ENCODE data around the gene BET1. TPM values are rescaled to one million over a fixed set of nuclear protein-coding genes. Genes with fewer than 3 reads are reported as not detected.

BET1 gene
- polyA plus RNA-seq, 1 of the 3 experiments (the other 2 are of a cell fraction), result 20.1 TPM

DNA sequence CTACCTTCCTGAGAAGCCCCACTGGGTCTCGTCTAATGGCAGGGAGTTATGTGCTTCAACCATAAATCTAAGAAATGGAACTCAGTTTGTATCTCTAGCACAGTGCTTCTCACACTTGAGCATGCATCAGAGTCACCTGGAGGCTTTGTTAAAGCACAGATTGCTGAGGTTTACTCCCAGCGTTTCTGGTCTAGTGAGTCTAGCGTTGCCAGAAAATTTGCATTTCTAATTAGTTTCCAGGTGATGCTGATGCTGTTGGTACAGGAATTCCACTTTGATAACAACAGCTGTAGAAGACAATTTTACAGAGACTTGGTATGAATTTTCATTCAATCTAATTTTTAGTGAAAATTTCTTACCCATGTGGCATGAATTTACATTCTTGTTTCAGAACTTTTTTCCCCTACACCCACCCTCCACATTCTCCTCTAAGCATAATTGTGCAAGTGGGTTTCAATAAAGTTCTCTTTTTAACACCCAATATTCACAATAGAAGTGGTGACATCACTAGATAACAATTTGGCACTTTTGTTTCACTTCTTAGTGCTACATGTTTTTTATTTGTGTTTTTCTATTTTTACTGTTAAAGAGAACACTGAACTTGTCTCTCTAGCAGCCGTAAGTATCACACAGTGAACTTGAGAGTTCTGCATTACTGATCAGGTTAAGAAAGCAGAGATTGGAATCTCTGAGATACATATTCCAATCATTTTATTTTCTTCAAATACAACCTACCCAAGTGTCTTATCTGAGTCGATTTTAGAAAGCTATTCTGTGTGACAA, 48.4 kb upstream of the BET1 start:
- H3K4me1 ChIP-seq (ENCODE audit: control insufficient read depth in 1 of 2, insufficient read depth in 2 of 2, low read depth in 1 of 2, low read length in 1 of 2), result no peaks in the 10 kb centered on the region
- no peaks in the 10 kb centered on the region for H3K79me2 ChIP-seq (ENCODE audit: insufficient read depth)
- DNase-seq, result no peak
- H4K20me1 ChIP-seq (ENCODE audit: insufficient read depth), result no peaks in the 10 kb centered on the region
- H3K9ac ChIP-seq, result no peak overlapping the region
- no peaks in the 10 kb centered on the region for H3K27me3 ChIP-seq (ENCODE audit: insufficient read depth)
- ChIA-PET POLR2A (no interaction called here), CTCF (interaction anchor here (0.7 to 1.2 kb wide), 3 partner anchors 8 to 207 kb away, joined by 3 to 4 read pairs (median 3); no protein-coding TSS in a partner anchor)
- no peaks in the 10 kb centered on the region for H3K9me2 ChIP-seq
- H3K27ac ChIP-seq (ENCODE audit: low read depth in 2 of 2, low read length in 1 of 2), result no peak overlapping the region
- WGBS (ENCODE audit: low lambda C conversion rate), result 69% methylated on average over 5 of the region's 5 CpGs
- H3K4me3 ChIP-seq (ENCODE audit: low read depth in 2 of 2, low read length in 1 of 2), result no peak overlapping the region
- H3F3A ChIP-seq (replicated peaks; ENCODE audit: insufficient read depth), result peaks cover 5% of the 10 kb centered on the region
- TF ChIP-seq EZH2phosphoT487 (IDR thresholded peaks at IDR 0.05; ENCODE audit: borderline replicate concordance, low read depth), result no peak
- TF ChIP-seq NFIC (IDR thresholded peaks at IDR 0.05; ENCODE audit: borderline replicate concordance), result no peak
- TF ChIP-seq, protein P1, sequence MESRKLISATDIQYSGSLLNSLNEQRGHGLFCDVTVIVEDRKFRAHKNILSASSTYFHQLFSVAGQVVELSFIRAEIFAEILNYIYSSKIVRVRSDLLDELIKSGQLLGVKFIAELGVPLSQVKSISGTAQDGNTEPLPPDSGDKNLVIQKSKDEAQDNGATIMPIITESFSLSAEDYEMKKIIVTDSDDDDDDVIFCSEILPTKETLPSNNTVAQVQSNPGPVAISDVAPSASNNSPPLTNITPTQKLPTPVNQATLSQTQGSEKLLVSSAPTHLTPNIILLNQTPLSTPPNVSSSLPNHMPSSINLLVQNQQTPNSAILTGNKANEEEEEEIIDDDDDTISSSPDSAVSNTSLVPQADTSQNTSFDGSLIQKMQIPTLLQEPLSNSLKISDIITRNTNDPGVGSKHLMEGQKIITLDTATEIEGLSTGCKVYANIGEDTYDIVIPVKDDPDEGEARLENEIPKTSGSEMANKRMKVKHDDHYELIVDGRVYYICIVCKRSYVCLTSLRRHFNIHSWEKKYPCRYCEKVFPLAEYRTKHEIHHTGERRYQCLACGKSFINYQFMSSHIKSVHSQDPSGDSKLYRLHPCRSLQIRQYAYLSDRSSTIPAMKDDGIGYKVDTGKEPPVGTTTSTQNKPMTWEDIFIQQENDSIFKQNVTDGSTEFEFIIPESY (IDR thresholded peaks at IDR 0.05; ENCODE audit: borderline replicate concordance, low read depth), result no peak
- no peak for TF ChIP-seq RAD21 (IDR thresholded peaks at IDR 0.05; ENCODE audit: low read length)
- no peak for TF ChIP-seq MXI1 (IDR thresholded peaks at IDR 0.05; ENCODE audit: low read depth, low read length)
- no peak for TF ChIP-seq GABPA (IDR thresholded peaks at IDR 0.05; ENCODE audit: low read depth)
- TF ChIP-seq TCF12 (IDR thresholded peaks at IDR 0.05), result no peak
- no peak for TF ChIP-seq MEF2A (IDR thresholded peaks at IDR 0.05; ENCODE audit: borderline replicate concordance, low read depth)
- no peak for TF ChIP-seq GATA2 (CRISPR knock-in tag; IDR thresholded peaks at IDR 0.05)
- TF ChIP-seq, protein P2, sequence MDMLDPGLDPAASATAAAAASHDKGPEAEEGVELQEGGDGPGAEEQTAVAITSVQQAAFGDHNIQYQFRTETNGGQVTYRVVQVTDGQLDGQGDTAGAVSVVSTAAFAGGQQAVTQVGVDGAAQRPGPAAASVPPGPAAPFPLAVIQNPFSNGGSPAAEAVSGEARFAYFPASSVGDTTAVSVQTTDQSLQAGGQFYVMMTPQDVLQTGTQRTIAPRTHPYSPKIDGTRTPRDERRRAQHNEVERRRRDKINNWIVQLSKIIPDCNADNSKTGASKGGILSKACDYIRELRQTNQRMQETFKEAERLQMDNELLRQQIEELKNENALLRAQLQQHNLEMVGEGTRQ (IDR thresholded peaks at IDR 0.05; ENCODE audit: borderline replicate concordance, low read depth, low read length), result no peak
- no peak for TF ChIP-seq EP300 (IDR thresholded peaks at IDR 0.05; ENCODE audit: borderline replicate concordance in 1 of 2, low read depth in 1 of 2, low read length in 1 of 2)
- no peak for TF ChIP-seq FOXM1 (IDR thresholded peaks at IDR 0.05; ENCODE audit: low read depth)
- no peaks in the 10 kb centered on the region for H3K36me3 ChIP-seq (replicated peaks in 1 of 2; ENCODE audit: control insufficient read depth in 1 of 2, insufficient read depth in 2 of 2, low read length in 1 of 2)
- H2AFZ ChIP-seq (ENCODE audit: low read depth), result no peak overlapping the region
- no peak overlapping the region for H3K4me2 ChIP-seq
- H3K9me3 ChIP-seq, result no peaks in the 10 kb centered on the region

DNA sequence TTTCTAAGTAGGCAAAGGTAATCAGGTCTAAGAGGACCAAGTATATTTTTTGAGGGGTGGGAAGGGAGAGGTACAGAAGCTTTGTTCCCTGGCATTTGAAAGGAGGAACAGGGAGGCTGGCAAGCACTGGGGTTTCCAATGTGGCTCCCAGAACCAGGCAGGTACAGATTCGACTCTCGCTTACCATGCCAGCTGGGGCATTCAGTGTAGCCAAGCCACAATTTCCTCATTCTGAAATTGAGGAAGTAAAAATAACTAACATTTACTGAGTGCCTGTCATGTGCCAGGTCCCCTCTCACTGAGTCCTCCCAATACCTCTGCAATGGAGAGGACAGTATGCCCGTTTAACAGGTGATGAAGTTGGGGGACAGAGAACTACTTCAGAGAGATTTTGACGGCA, 45.9 kb upstream of the BET1 start:
- H3K9ac ChIP-seq, result no peak overlapping the region
- TF ChIP-seq EP300 (IDR thresholded peaks at IDR 0.05; ENCODE audit: borderline replicate concordance in 1 of 2, low read depth in 1 of 2, low read length in 1 of 2) (no peak), CHD2 (IDR thresholded peaks at IDR 0.05; ENCODE audit: low read length, partially characterized antibody) (no peak), POLR2AphosphoS5 (IDR thresholded peaks at IDR 0.05; ENCODE audit: low read depth, low read length) (no peak), GABPA (IDR thresholded peaks at IDR 0.05; ENCODE audit: low read depth) (no peak), TEAD4 (IDR thresholded peaks at IDR 0.05; ENCODE audit: borderline replicate concordance, insufficient read depth) (no peak), RXRA (IDR thresholded peaks at IDR 0.05; ENCODE audit: borderline replicate concordance, low read depth) (no peak), FOXM1 (IDR thresholded peaks at IDR 0.05; ENCODE audit: low read depth) (no peak), ELF1 (IDR thresholded peaks at IDR 0.05) (no peak)
- TF ChIP-seq, protein P3, sequence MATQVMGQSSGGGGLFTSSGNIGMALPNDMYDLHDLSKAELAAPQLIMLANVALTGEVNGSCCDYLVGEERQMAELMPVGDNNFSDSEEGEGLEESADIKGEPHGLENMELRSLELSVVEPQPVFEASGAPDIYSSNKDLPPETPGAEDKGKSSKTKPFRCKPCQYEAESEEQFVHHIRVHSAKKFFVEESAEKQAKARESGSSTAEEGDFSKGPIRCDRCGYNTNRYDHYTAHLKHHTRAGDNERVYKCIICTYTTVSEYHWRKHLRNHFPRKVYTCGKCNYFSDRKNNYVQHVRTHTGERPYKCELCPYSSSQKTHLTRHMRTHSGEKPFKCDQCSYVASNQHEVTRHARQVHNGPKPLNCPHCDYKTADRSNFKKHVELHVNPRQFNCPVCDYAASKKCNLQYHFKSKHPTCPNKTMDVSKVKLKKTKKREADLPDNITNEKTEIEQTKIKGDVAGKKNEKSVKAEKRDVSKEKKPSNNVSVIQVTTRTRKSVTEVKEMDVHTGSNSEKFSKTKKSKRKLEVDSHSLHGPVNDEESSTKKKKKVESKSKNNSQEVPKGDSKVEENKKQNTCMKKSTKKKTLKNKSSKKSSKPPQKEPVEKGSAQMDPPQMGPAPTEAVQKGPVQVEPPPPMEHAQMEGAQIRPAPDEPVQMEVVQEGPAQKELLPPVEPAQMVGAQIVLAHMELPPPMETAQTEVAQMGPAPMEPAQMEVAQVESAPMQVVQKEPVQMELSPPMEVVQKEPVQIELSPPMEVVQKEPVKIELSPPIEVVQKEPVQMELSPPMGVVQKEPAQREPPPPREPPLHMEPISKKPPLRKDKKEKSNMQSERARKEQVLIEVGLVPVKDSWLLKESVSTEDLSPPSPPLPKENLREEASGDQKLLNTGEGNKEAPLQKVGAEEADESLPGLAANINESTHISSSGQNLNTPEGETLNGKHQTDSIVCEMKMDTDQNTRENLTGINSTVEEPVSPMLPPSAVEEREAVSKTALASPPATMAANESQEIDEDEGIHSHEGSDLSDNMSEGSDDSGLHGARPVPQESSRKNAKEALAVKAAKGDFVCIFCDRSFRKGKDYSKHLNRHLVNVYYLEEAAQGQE (IDR thresholded peaks at IDR 0.05; ENCODE audit: low read depth, low read length), result no peak
- no peaks in the 10 kb centered on the region for H3F3A ChIP-seq (replicated peaks; ENCODE audit: insufficient read depth)
- no peaks in the 10 kb centered on the region for H3K4me1 ChIP-seq (ENCODE audit: control insufficient read depth in 1 of 2, insufficient read depth in 2 of 2, low read depth in 1 of 2, low read length in 1 of 2)
- no peak overlapping the region for H2AFZ ChIP-seq (ENCODE audit: low read depth)
- no peaks in the 10 kb centered on the region for H3K79me2 ChIP-seq (ENCODE audit: insufficient read depth)
- no peaks in the 10 kb centered on the region for H3K27me3 ChIP-seq (ENCODE audit: insufficient read depth)
- H4K20me1 ChIP-seq (ENCODE audit: insufficient read depth), result no peaks in the 10 kb centered on the region
- H3K4me2 ChIP-seq, result no peak overlapping the region
- H3K27ac ChIP-seq (ENCODE audit: low read depth in 2 of 2, low read length in 1 of 2), result no peak overlapping the region
- WGBS (ENCODE audit: low lambda C conversion rate), result 86% methylated on average over 4 of the region's 4 CpGs
- DNase-seq, result no peak
- H3K4me3 ChIP-seq (ENCODE audit: low read depth in 2 of 2, low read length in 1 of 2), result no peak overlapping the region
- CTCF ChIA-PET, result interaction anchor here (1.4 to 2.5 kb wide), 3 partner anchors 10 to 428 kb away, joined by 3 to 9 read pairs (median 5); no protein-coding TSS in a partner anchor
- H3K36me3 ChIP-seq (replicated peaks in 1 of 2; ENCODE audit: control insufficient read depth in 1 of 2, insufficient read depth in 2 of 2, low read length in 1 of 2), result no peaks in the 10 kb centered on the region
- POLR2A ChIA-PET, result no interaction called here
- H3K9me2 ChIP-seq, result no peaks in the 10 kb centered on the region
- H3K9me3 ChIP-seq, result no peaks in the 10 kb centered on the region
